Lower leg skin (tissue), 4 donors: ENCODE measurements around the gene TTLL4. TPM values are rescaled to one million over a fixed set of nuclear protein-coding genes. Genes with fewer than 3 reads are reported as not detected.

Experiments
- DNase-seq, 2 donors: peaks; one replicate each; pipeline ENCODE4 v3.0.0-alpha.2; 2019; ENCODE audit warnings: low spot score in 2 of 2
- H3K4me3 ChIP-seq: fragments of 200-600 bp; sonication (generic); 2 replicates; pipeline ENCODE4 v1.5.1; 2017; ENCODE audit warnings: mild to moderate bottlenecking, low read depth; ENCODE audit not compliant: poor library complexity, severe bottlenecking
- CTCF ChIP-seq, 3 donors: fragments of 450-650 bp; IDR thresholded peaks; one replicate each; pipeline ENCODE4 v1.5.1; 2016; ENCODE audit warnings: antibody characterized with exemption in 3 of 3, mild to moderate bottlenecking in 3 of 3, moderate library complexity in 2 of 3
- POLR2A ChIP-seq, 2 donors: fragments of 450-650 bp; IDR thresholded peaks; one replicate each; pipeline ENCODE4 v1.6.1; 2016 to 2017; ENCODE audit warnings: antibody characterized with exemption in 2 of 2, mild to moderate bottlenecking in 1 of 2, moderate library complexity in 1 of 2
- WGBS, 2 donors: methylation state at CpG; one replicate each; pipeline ENCODE4 v1.1.5; 2018; 5-methylcytosine and 5-hydroxymethylcytosine counted together
- intact Hi-C: fragments of 100-400 bp; cut with DNase I; formaldehyde crosslinking; loops from one replicate; pipeline ENCODE4 v1.15.0; 2023; ENCODE audit warnings: low total_unique reads
- total RNA-seq, 4 donors: library from RNA; depleted of rRNA; stranded (reverse); fragments of >200 nt; gene quantifications; one replicate each; pipeline ENCODE4 v1.1.0, GENCODE V29; 2016

The TTLL4 gene
- total RNA-seq, 4 donors from 2014 or later = 4.4 to 19.4 (median 17.4) TPM

- intact Hi-C loops = no loop called here
- no peak overlapping the region for H3K4me3 ChIP-seq
- 25 to 51% methylated on average over 2 of the region's 2 CpGs for WGBS, 2 donors
- no peak for TF ChIP-seq CTCF (IDR thresholded peaks at IDR 0.05)
- TF ChIP-seq POLR2A (IDR thresholded peaks at IDR 0.05) = no peak
- no peak for DNase-seq
Observed at GRCh38 chr2:218736531-218736930, 25.9 kb downstream of the TTLL4 start.

GRCh38 chr2:218743068-218743467 lies 32.4 kb downstream of the TTLL4 start:
- TF ChIP-seq CTCF (IDR thresholded peaks at IDR 0.05) (no peak), POLR2A (IDR thresholded peaks at IDR 0.05) (no peak)
- no peak overlapping the region for H3K4me3 ChIP-seq
- intact Hi-C loops = no loop called here
- 77 to 80% methylated on average over 6 of the region's 6 CpGs for WGBS, 2 donors
- DNase-seq = no peak

GRCh38 chr2:218744615-218745014 lies 34.0 kb downstream of the TTLL4 start:
- intact Hi-C loops = no loop called here
- WGBS, 2 donors = 65 to 71% methylated on average over 3 of the region's 3 CpGs
- no peak for DNase-seq
- TF ChIP-seq CTCF (IDR thresholded peaks at IDR 0.05) (no peak), POLR2A (IDR thresholded peaks at IDR 0.05) (no peak)
- H3K4me3 ChIP-seq = no peak overlapping the region

- H3K4me3 ChIP-seq = no peak overlapping the region
- TF ChIP-seq POLR2A (IDR thresholded peaks at IDR 0.05) (no peak), CTCF (IDR thresholded peaks at IDR 0.05) (peak in 1 of 3 donors; percentile 27)
- no peak for DNase-seq
- 63 to 75% methylated on average over 5 of the region's 5 CpGs for WGBS, 2 donors
- intact Hi-C loops = no loop called here
Observed at GRCh38 chr2:218745160-218745558, 34.5 kb downstream of the TTLL4 start.

- intact Hi-C loops = no loop called here
- no peak overlapping the region for H3K4me3 ChIP-seq
- 79 to 84% methylated on average over 10 of the region's 10 CpGs for WGBS, 2 donors
- DNase-seq = peak in 1 of 2 donors; percentile 51
- no peak for TF ChIP-seq CTCF (IDR thresholded peaks at IDR 0.05)
- TF ChIP-seq POLR2A (IDR thresholded peaks at IDR 0.05) = no peak
Observed at GRCh38 chr2:218745559-218746469, 35.2 kb downstream of the TTLL4 start.
